Fibroblast of the conjunctiva (primary cell): ENCODE data around the gene SF3A2.

ENCODE experiments used
- DNase-seq: peaks from one replicate; pipeline ENCODE4 v3.0.0-alpha.2; 2010; ENCODE audit warnings: low read depth

Gene SF3A2

GRCh38 chr19:2207991-2208860, 28.4 kb upstream of the SF3A2 start:
- DNase-seq, result peak; percentile 53

- no peak for DNase-seq
Measured at GRCh38 chr19:2208975-2209374, 27.6 kb upstream of the SF3A2 start.

- no peak for DNase-seq
Measured at GRCh38 chr19:2209408-2209807, 27.2 kb upstream of the SF3A2 start.

- DNase-seq, result no peak
Measured at GRCh38 chr19:2210206-2210605, 26.4 kb upstream of the SF3A2 start.

- DNase-seq, result no peak
Measured at GRCh38 chr19:2210987-2211740, 25.5 kb upstream of the SF3A2 start.

GRCh38 chr19:2212861-2213711, 23.5 kb upstream of the SF3A2 start:
- DNase-seq, result no peak

GRCh38 chr19:2213799-2214198, 22.8 kb upstream of the SF3A2 start:
- no peak for DNase-seq

- DNase-seq, result no peak
Measured at GRCh38 chr19:2214251-2214650, 22.4 kb upstream of the SF3A2 start.

GRCh38 chr19:2215281-2215751, 21.3 kb upstream of the SF3A2 start:
- DNase-seq, result no peak

- no peak for DNase-seq
Measured at GRCh38 chr19:2216361-2217225, 20.0 kb upstream of the SF3A2 start.

GRCh38 chr19:2217591-2217990, 19.0 kb upstream of the SF3A2 start:
- DNase-seq, result no peak

- DNase-seq, result no peak
Measured at GRCh38 chr19:2219726-2220125, 16.9 kb upstream of the SF3A2 start.

GRCh38 chr19:2221250-2221831, 15.3 kb upstream of the SF3A2 start:
- peak; percentile 37 for DNase-seq

GRCh38 chr19:2221918-2222317, 14.7 kb upstream of the SF3A2 start:
- DNase-seq, result no peak

GRCh38 chr19:2223391-2223790, 13.2 kb upstream of the SF3A2 start:
- DNase-seq, result no peak

GRCh38 chr19:2223959-2224358, 12.7 kb upstream of the SF3A2 start:
- no peak for DNase-seq

- DNase-seq, result no peak
Measured at GRCh38 chr19:2224754-2225349, 11.8 kb upstream of the SF3A2 start.

GRCh38 chr19:2225415-2226050, 11.1 kb upstream of the SF3A2 start:
- DNase-seq, result no peak

GRCh38 chr19:2226051-2226839, 10.4 kb upstream of the SF3A2 start:
- no peak for DNase-seq
